COLO668 (cell line): ENCODE measurements around the gene CDKN1B.

Source experiments
- DNase-seq: peaks from one replicate; lab custom pipeline; 2025; ENCODE audit not compliant: unreplicated experiment; lab: John Stamatoyannopoulos, UW

CDKN1B gene

GRCh38 chr12:12700254-12700653 lies 16.9 kb upstream of the CDKN1B start:
- no peak for DNase-seq

- no peak for DNase-seq
Observed at GRCh38 chr12:12701457-12701856, 15.7 kb upstream of the CDKN1B start.

- peak; percentile 34 for DNase-seq
Observed at GRCh38 chr12:12704593-12705230, 12.5 kb upstream of the CDKN1B start.

- DNase-seq: peak; percentile 43
Observed at GRCh38 chr12:12705838-12706520, 11.2 kb upstream of the CDKN1B start.

- no peak for DNase-seq
Observed at GRCh38 chr12:12713932-12714275, 3.3 kb upstream of the CDKN1B start.

- peak; percentile 15 for DNase-seq
Observed at GRCh38 chr12:12714276-12715021, 2.7 kb upstream of the CDKN1B start.

- no peak for DNase-seq
Observed at GRCh38 chr12:12715128-12715458, 2.1 kb upstream of the CDKN1B start.

- no peak for DNase-seq
Observed at GRCh38 chr12:12715459-12716150, 1.6 kb upstream of the CDKN1B start.

- no peak for DNase-seq
Observed at GRCh38 chr12:12716151-12716792, 896 bp upstream of the CDKN1B start.

- DNase-seq: peak; percentile 50
Observed at GRCh38 chr12:12717586-12718380, 615 bp downstream of the CDKN1B start.

- no peak for DNase-seq
Observed at GRCh38 chr12:12718381-12718759, 1.2 kb downstream of the CDKN1B start.

- DNase-seq: peak; percentile 16
Observed at GRCh38 chr12:12718853-12719252, 1.7 kb downstream of the CDKN1B start.

- DNase-seq: no peak
Observed at GRCh38 chr12:12719496-12719895, 2.3 kb downstream of the CDKN1B start.

- no peak for DNase-seq
Observed at GRCh38 chr12:12720052-12720451, 2.9 kb downstream of the CDKN1B start.

GRCh38 chr12:12720672-12721161 lies 3.5 kb downstream of the CDKN1B start:
- no peak for DNase-seq

GRCh38 chr12:12721176-12721751 lies 4.1 kb downstream of the CDKN1B start:
- DNase-seq: no peak

- DNase-seq: no peak
Observed at GRCh38 chr12:12721814-12722434, 4.8 kb downstream of the CDKN1B start.

- no peak for DNase-seq
Observed at GRCh38 chr12:12722435-12723148, 5.4 kb downstream of the CDKN1B start.

GRCh38 chr12:12723149-12723680 lies 6.0 kb downstream of the CDKN1B start:
- no peak for DNase-seq
